GM18519 (cell line): ENCODE measurements around the gene MOSMO.
"Not testable (repeated sequence)": the region's sequence is repeated elsewhere in the genome, so short reads cannot be mapped to it uniquely, and the experiment has no call there.

Experiments used
- ATAC-seq: cut with Tn5 transposase; IDR thresholded peaks from one replicate; pipeline ENCODE4 v1.9.1; 2021; ENCODE audit warnings: mild to moderate bottlenecking, moderate library complexity; ENCODE audit not compliant: unreplicated experiment, low FRiP score

The MOSMO gene

DNA sequence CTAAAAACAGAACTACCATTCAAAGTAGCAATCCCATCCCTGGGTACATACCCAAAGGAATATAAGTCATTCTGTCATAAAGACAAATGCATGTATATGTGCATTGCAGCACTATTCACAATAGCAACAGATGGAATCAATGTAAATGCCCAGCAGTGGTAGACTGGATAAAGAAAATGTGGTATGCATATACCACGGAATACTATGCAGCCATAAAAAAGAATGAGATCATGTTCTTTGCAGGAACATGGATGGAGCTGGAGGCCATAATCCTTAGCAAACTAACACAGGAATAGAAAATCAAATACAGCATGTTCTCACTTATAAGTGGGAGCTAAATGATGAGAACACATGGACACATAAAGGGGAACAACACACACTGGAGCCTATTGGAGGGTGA, 120.6 kb downstream of the MOSMO start:
- not testable (repeated sequence) for ATAC-seq

DNA sequence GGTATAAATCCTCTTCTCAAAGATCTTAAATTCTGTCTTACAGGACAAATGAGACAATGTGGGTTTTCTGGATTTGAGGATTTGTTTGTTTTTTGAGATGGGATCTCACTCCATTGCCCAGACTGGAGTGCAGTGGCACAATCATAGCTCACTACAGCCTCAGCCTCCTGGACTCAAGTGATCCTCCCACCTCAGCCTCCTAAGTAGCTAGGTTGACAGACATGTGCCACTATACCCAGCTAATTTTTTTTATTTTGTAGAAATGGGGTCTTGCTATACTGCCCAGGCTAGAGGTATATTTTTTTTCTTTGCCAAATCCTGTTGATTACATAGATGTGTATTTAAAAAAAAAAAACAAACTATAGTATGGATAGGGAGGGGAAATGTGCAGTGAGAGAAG, 122.6 kb downstream of the MOSMO start:
- ATAC-seq = no peak

DNA sequence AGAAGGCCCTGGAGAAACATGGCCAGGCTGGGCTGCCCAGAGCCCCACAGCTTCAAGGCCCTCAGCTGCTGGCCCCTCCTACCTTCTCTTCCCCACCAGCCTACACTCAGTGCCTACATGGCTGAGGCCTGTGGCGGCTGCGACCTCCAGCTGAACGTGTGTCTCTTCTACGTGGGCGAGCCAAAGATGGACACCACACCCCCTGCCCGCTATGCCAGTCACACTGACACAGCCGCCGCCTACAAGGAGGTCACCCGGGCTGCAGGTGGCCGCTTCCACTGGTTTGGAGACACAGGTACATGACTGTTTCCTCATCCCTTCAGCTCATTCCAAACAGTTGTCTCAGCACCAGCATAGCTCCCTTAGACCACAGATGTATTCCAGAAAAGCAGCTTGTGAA, 124.9 kb downstream of the MOSMO start:
- no peak for ATAC-seq
